Endothelial cell of hepatic sinusoid (primary cell): ENCODE results near the gene GPLD1.
"Not testable (repeated sequence)": the region's sequence is repeated elsewhere in the genome, so short reads cannot be mapped to it uniquely, and the experiment has no call there.

Experiments used
- in situ Hi-C: cut with HindIII; loops from 2 replicates; pipeline ENCODE4 v1.10.0; 2017; ENCODE audit warnings: low sequenced_read_pairs

Gene GPLD1

GRCh38 chr6:24425091-24425490 is 64.3 kb downstream of the GPLD1 start:
- in situ Hi-C loops = no loop called here

DNA sequence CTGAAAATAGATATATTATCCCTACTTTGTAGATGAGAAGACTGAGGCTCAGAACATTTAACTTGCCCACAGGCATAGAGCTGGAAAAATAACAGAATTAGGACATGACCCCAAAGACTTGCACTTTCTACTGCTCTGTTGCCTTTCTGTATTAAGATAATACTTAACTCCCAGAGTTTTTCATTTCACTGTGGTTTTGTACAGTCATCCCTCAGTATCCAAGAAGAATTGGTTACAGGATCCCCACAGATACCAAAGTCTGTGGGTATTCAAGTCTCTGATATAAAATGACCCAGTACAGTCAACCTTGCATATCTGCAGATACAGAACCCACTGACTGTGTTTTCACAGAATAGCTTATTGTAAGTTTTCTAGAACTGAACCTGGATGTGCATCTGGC is 69.9 kb downstream of the GPLD1 start:
- in situ Hi-C loops = no loop called here

DNA sequence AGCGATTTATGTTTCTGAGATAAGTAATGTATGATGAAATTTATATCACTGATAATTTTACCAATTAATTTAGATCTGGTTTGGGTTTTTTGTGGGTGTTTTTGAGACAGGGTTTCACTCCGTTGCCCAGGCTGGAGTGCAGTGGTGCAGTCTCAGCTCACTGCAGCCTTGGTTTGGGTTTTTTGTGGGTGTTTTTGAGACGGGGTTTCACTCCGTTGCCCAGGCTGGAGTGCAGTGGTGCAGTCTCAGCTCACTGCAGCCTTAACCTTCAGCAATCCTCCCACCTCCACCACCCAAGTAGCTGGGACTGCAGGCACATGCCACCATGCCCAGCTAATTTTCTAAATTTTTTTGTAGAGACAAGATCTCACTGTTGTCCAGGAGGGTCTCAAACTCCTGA is 73.6 kb downstream of the GPLD1 start:
- in situ Hi-C loops = no loop called here

DNA sequence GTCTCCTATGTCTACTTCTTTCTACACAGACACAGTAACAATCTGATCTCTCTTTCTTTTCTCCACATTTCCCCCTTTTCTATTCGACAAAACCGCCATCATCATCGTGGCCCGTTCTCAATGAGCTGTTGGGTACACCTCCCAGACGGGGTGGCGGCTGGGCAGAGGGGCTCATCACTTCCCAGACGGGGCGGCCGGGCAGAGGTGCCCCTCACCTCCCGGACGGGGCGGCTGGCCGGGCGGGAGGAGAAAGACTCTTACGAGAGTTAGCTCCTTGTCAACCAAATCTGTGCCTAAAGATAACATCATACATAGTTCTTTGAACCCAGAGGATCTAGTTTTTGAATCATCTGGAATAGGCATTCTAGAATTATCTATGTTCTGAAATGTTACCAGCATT is 74.8 kb downstream of the GPLD1 start:
- in situ Hi-C loops = not testable (repeated sequence)

DNA sequence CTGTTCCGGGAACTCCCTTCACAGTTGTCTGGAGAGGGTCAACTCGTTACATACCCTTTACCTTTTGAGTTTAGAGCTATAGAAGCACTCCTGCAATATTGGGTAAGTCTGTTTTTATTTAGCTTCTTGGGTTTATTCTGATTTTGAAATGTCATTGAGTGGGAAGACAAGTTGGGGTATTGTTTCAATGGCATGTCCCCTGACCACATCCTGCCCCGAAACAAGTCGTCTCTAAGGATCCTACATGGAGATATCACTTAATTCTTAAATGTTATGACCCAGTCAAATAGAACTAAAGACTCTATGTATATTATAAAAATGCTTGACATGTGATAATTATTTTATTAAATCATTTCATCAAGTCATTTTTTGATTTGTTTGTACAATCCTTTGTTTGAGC is 77.1 kb downstream of the GPLD1 start:
- in situ Hi-C loops = no loop called here

GRCh38 chr6:24410622-24411021 is 78.8 kb downstream of the GPLD1 start:
- in situ Hi-C loops = no loop called here

DNA sequence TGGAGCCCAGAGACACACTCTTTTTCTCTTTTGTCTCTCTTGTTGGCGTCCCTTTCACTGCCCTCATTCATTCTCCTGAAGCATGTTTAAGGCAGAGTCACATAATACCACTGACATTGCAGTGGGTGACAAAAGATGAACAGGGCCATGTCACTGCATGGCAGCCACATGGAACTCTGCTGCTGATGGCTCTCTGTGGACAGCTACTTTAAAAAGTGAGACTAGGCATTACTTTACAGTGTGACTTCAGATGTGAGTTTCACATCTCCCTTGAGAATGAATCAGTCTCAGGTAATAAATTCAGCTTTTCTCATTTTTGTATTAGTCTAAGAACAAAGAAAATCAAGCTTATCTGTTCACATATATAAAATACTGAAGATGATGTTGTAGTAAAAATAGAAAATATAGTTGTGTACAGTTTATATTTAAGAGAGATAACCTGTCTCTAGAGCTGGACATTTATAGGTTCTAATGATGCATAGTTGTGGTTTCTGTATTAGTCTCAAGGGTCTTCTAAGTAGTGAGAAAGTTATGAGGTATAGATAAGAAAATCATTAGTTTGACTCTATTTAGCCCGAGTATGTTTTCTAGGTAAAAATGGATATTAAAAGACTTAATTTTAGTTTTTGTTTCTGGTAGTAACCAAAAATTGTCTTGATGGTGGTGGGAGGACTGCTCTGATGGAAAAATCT is 80.5 kb downstream of the GPLD1 start:
- in situ Hi-C loops = no loop called here

DNA sequence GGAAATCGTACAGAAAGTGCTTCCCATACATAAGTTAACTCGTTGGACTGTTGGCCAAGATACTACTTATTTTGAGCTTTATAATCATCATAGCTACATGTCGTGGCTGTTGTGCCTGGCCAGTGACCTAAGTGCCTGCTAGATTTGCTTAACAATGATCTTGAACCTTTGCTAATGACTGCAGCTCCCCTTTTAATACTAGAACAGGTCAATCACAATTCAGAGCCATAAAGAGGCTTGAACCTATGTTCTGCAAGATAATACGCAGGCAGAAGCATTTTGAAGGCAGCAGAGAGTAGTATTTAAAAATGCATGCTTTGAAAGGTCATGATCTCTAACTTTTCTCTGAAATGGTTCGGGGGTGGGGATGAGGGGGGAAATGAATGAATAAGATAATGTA is 84.1 kb downstream of the GPLD1 start:
- in situ Hi-C loops = no loop called here

GRCh38 chr6:24403501-24403824 is 85.9 kb downstream of the GPLD1 start:
- in situ Hi-C loops = no loop called here

DNA sequence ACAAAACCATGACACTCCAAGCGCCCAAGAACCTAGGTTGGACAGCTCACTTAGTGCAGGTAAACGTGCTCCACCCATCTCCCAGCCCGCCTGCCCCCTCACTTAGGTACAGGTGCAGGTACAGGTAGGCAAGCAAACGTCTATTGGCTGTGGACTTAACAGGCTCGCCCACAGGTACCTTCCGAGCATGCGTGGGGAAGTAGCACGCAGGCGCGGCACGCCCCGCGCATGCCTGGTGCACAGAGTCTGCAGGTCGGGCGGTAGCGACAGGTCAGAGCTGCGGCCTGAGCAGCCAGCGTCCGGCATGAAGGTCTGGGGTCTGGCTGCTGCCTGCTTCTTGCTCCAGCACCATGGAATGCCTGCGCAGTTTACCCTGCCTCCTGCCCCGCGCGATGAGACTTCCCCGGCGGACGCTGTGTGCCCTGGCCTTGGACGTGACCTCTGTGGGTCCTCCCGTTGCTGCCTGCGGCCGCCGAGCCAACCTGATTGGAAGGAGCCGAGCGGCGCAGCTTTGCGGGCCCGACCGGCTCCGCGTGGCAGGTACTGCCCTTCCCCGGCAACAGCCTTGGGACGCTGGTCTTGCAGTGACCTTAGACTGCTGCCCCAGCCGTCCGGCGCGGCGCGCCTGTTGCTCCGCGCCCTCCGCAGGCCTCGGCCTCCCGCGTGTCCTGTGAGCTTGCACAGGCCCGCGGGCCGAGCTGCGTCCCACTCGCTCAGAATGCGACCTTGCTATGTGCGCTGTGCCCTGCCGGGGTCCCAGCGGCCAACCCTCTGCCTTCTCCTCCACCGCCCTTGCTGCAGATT is 86.5 kb downstream of the GPLD1 start, which contains the start of gene MRS2:
Gene MRS2 (plus strand): TSS at position 240 of the 804 bp plus-strand sequence. CDS start 111 bp downstream, at position 351.
- in situ Hi-C loops = no loop called here

- in situ Hi-C loops = no loop called here
Observed at GRCh38 chr6:24401458-24401857, 87.9 kb downstream of the GPLD1 start.

GRCh38 chr6:24400045-24401039 is 89.0 kb downstream of the GPLD1 start:
- in situ Hi-C loops = not testable (repeated sequence)

- in situ Hi-C loops = no loop called here
Observed at GRCh38 chr6:24397631-24398030, 91.7 kb downstream of the GPLD1 start.

GRCh38 chr6:24396824-24397223 is 92.6 kb downstream of the GPLD1 start:
- in situ Hi-C loops = no loop called here

GRCh38 chr6:24394780-24395437 is 94.5 kb downstream of the GPLD1 start:
- in situ Hi-C loops = no loop called here

GRCh38 chr6:24394061-24394779 is 95.2 kb downstream of the GPLD1 start:
- in situ Hi-C loops = no loop called here

DNA sequence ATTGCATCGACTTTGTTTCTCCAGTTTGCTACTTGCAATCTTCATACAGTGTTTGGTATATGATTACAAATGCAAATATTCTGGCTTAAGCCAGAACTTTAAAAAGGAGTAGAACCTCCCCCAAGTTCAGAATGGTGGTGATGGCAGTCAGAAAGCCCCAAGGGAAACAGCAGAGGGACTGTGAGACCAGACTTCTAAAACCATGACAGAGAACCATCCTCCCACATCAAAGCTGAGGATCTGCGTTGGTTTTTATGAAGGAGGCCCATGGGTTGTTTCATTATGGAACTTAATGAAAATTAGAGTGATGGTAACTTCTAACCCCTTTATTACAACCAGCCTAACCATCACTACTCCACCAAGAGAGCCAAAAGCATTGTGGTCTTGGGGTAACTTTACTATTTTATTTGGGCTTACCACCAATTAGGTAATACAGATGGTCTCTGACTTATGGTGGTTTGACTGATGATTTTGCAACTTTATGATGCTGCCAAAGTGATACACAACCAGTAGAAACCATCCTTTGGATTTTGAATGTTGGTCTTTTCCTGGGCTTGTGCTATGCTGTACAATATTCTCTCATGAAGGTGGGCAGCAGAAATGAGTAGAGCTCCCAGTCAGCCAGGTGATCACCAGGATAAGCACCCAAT is 97.5 kb downstream of the GPLD1 start:
- in situ Hi-C loops = no loop called here

- in situ Hi-C loops = no loop called here
Observed at GRCh38 chr6:24391208-24391607, 98.2 kb downstream of the GPLD1 start.

DNA sequence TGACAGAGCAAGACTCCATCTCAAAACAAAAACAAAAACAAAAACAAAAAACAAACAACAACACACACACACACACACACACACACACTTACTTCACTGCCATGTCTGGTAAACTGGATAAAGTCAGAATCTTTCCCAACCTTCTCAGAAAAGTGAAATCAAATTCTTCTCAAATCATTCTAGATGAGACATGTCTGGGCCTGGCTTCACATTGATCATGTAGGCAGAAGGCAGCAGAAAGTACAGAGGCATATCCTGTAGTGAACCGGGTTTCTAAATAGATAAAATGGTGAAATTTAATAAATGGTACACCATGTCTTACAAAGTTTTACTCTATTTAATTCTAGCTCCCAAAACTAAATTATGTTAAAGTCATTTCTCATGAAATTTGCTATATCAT is 101.6 kb downstream of the GPLD1 start:
- in situ Hi-C loops = no loop called here
